T-helper 1 cell treated with Interleukin-12 subunit alpha and Interleukin-12 subunit beta and Interleukin-4 antibody, amounts not matched to agents 30 μg/mL and 1 μg/mL, for 36 hours (primary cell): ENCODE data around the gene PRKAG1.
"Not testable (repeated sequence)": the region's sequence is repeated elsewhere in the genome, so short reads cannot be mapped to it uniquely, and the experiment has no call there.

Source experiments
- H3K27ac Mint-ChIP-seq: one replicate; pipeline ENCODE4 v1.8.0; 2021; ENCODE audit warnings: mild to moderate bottlenecking, mixed read lengths
- H3K27me3 Mint-ChIP-seq: one replicate; pipeline ENCODE4 v1.8.0; 2021; ENCODE audit warnings: low read depth, mixed read lengths
- H3K36me3 Mint-ChIP-seq: one replicate; pipeline ENCODE4 v1.8.0; 2021; ENCODE audit warnings: low read depth, mixed read lengths
- H3K4me1 Mint-ChIP-seq: one replicate; pipeline ENCODE4 v1.8.0; 2021; ENCODE audit warnings: low read depth, mixed read lengths
- H3K4me3 Mint-ChIP-seq: one replicate; pipeline ENCODE4 v1.8.0; 2021; ENCODE audit warnings: mild to moderate bottlenecking, moderate library complexity, mixed read lengths
- H3K9me3 Mint-ChIP-seq: one replicate; pipeline ENCODE4 v1.8.0; 2021; ENCODE audit warnings: mixed read lengths

PRKAG1 gene

DNA sequence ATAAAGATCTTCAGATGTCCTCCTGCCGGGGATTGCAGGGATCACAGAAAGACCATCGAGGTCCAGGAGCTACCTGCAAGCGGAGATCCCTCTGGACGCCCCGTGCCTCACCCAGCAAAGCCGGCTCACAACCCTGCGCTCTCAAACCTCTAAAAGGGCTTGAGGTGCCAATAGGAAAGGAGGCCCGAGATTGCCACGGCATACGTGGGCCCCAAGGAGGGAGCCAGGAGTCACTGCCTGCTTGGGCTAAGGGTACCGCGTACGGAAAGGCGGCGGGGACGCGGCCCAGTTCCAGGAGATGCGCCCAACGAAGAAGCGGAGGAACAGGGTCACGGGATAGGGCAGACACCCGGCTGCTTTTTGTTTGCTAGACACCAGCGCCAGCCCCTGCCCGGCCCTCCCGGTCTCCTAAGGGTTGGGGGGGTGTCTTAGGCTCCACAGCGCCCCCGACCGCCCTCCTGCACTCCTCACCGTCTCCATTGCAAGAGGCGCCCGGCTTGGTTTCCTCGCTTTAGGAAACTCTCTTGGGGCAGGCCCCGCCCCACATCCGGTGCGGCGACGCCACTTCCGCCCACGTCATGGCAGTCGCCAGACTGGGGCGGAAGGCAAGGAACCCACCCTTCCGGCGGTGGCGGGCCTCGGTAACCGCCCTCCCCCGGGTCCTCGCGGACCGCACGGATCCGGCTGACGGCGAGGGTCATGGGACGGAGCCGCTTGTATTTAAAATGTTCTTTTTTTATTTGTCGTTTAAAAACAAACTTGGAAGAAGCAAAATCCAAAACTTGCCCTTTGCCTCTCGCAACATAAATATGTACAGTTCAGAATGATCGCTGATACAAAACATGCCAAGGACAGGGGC, at the start of gene PRKAG1:
TSS of gene PRKAG1 (minus strand) at position 516 of the 859 bp plus-strand sequence. CDS start at position 480, 36 bp downstream.
- H3K27me3 Mint-ChIP-seq = no peaks in the 10 kb centered on the region
- H3K36me3 Mint-ChIP-seq = peaks cover 34% of the 10 kb centered on the region
- H3K4me3 Mint-ChIP-seq = peak within 1 kb of the TSS; percentile 92
- H3K27ac Mint-ChIP-seq = peak within 1 kb of the TSS; percentile 99
- no peaks in the 10 kb centered on the region for H3K9me3 Mint-ChIP-seq
- H3K4me1 Mint-ChIP-seq = peaks cover 38% of the 10 kb centered on the region

- no peak overlapping the region for H3K4me3 Mint-ChIP-seq
- peaks cover 9% of the 10 kb centered on the region for H3K36me3 Mint-ChIP-seq
- no peaks in the 10 kb centered on the region for H3K9me3 Mint-ChIP-seq
- H3K4me1 Mint-ChIP-seq = peaks cover 23% of the 10 kb centered on the region
- no peaks in the 10 kb centered on the region for H3K27me3 Mint-ChIP-seq
- H3K27ac Mint-ChIP-seq = no peak overlapping the region
Observed at GRCh38 chr12:49066120-49066519, 47.5 kb upstream of the PRKAG1 start.

- no peak overlapping the region for H3K4me3 Mint-ChIP-seq
- no peaks in the 10 kb centered on the region for H3K27me3 Mint-ChIP-seq
- no peak overlapping the region for H3K27ac Mint-ChIP-seq
- H3K9me3 Mint-ChIP-seq = no peaks in the 10 kb centered on the region
- H3K36me3 Mint-ChIP-seq = peaks cover 9% of the 10 kb centered on the region
- peaks cover 21% of the 10 kb centered on the region for H3K4me1 Mint-ChIP-seq
Observed at GRCh38 chr12:49064767-49065152, 46.2 kb upstream of the PRKAG1 start.

- H3K27me3 Mint-ChIP-seq, H3K4me3 Mint-ChIP-seq, H3K27ac Mint-ChIP-seq, H3K9me3 Mint-ChIP-seq: not testable (repeated sequence)
- H3K4me1 Mint-ChIP-seq = peaks cover 29% of the 10 kb centered on the region
- H3K36me3 Mint-ChIP-seq = peaks cover 13% of the 10 kb centered on the region
Observed at GRCh38 chr12:49061916-49062315, 43.3 kb upstream of the PRKAG1 start.

DNA sequence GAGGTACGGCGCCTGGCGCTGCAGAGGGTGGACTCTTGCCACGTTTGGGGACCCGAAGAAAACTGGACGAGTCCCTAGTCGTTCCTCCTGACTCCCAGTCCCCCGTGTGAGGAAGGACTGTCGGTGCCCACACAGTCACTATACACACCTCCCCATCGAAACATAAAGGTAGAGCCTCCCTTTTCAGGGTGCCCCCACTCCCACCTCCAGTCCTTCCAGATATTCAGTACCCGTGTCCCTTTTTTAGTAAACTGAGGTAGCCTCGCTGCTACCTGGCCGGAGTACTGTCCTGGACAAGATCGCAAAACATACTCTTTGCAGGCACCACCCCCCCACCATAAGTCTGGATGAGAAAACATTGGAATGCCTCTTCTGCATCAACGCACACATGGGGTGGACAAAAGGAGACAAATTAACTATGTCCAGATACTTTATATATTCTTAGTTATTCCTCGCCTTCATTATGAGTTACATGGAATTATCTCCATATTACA, 42.6 kb upstream of the PRKAG1 start:
- Mint-ChIP-seq H3K27me3 (no peaks in the 10 kb centered on the region), H3K36me3 (peaks cover 15% of the 10 kb centered on the region), H3K4me3 (peak overlapping the region; percentile 89), H3K4me1 (peaks cover 37% of the 10 kb centered on the region), H3K9me3 (no peaks in the 10 kb centered on the region), H3K27ac (peak overlapping the region; percentile 96)

DNA sequence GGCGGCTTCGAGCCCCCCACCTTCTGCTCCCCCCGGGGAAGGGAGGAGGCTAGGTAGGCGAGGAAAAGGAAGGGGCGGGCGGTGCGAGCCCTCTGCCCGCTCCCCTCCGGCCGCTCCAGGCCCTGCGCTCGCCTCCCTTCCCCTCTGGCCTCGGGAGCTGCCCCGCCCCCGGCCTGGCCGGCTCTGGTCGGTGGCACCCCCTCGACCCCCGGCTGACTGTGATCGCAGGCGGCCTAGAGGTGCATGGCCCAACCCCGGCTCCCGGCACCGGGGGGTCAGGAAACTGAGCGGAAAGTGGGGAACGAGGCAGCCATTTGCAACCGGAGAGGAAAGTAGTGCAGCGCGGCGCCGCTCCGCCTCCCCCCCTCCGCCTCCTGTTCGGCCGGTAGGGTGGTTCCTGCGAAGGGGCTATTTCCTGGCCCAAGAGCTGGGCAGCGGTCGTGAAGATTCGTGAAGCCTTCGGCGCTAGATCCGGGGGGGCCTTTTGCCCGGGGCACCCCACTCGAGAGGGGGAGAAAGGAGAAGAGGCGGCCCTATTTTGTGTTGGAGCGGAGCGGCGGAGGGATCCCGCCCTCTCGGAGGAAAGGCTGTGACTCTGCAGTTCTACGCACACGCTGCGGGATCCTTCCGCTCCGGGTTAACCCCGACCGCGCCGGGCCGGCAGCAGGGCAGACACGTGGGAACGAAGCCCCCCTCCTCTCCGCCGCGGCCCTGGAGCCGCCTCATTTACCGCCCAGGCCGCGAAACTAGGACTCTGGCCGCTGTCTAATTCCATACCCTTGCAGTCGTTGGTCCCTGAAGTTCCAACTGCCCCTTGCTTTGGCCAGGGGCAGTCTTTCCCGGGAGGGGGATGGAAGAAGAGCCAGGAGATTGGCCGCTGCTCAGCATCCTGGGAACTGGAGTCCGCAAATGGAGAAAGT, 41.9 kb upstream of the PRKAG1 start, which contains the start of gene KMT2D:
TSS of gene KMT2D (minus strand) at position 558 of the 920 bp plus-strand sequence. CDS start 5,470 bp downstream, outside the sequence.
- peak within 1 kb of the TSS; percentile 89 for H3K4me3 Mint-ChIP-seq
- H3K4me1 Mint-ChIP-seq = peaks cover 44% of the 10 kb centered on the region
- H3K36me3 Mint-ChIP-seq = peaks cover 20% of the 10 kb centered on the region
- no peaks in the 10 kb centered on the region for H3K27me3 Mint-ChIP-seq
- H3K27ac Mint-ChIP-seq = peak within 1 kb of the TSS; percentile 96
- H3K9me3 Mint-ChIP-seq = no peaks in the 10 kb centered on the region

- H3K4me1 Mint-ChIP-seq = peaks cover 52% of the 10 kb centered on the region
- peaks cover 23% of the 10 kb centered on the region for H3K36me3 Mint-ChIP-seq
- no peaks in the 10 kb centered on the region for H3K9me3 Mint-ChIP-seq
- no peaks in the 10 kb centered on the region for H3K27me3 Mint-ChIP-seq
- H3K27ac Mint-ChIP-seq = peak overlapping the region; percentile 86
- peak overlapping the region; percentile 89 for H3K4me3 Mint-ChIP-seq
Observed at GRCh38 chr12:49059299-49060171, 41.0 kb upstream of the PRKAG1 start.

- no peaks in the 10 kb centered on the region for H3K9me3 Mint-ChIP-seq
- H3K27me3 Mint-ChIP-seq = no peaks in the 10 kb centered on the region
- peak overlapping the region; percentile 89 for H3K4me3 Mint-ChIP-seq
- H3K4me1 Mint-ChIP-seq = peaks cover 50% of the 10 kb centered on the region
- H3K27ac Mint-ChIP-seq = peak overlapping the region; percentile 86
- peaks cover 22% of the 10 kb centered on the region for H3K36me3 Mint-ChIP-seq
Observed at GRCh38 chr12:49059045-49059298, 40.4 kb upstream of the PRKAG1 start.

DNA sequence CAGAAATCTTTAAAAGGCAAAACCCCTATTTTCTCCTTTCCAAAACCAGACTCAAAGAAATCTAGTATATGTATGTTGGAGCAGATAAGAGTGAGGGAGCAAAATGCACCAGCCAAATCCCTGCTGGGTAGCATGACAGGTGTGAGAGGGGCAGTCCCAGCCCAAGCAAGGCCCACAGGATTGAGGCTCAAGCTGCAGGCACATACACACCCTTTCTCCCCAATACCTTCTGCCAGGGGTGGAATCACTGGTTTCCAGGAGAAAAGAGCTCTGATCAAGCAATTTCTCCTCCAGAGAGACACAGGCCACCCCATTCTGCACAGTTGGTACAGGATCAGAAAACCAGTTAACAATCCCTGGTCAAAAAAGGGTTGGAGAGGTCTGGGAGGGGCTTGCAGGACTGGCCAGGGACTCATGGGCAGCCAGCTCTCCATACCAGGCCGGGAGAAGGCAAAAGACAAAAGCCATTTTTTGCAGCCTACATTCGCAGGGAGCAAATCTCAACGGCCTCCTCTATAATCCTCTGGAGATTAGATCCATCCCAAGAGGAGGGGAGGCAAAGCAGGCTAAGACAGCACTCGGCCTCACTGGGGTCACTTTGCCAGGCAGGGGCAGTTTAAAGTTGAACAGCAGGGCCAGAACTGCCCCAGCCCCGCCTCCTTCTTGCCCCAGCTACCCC, 39.9 kb upstream of the PRKAG1 start:
- H3K4me3 Mint-ChIP-seq = peak overlapping the region; percentile 89
- peaks cover 21% of the 10 kb centered on the region for H3K36me3 Mint-ChIP-seq
- peak overlapping the region; percentile 86 for H3K27ac Mint-ChIP-seq
- H3K27me3 Mint-ChIP-seq = no peaks in the 10 kb centered on the region
- H3K9me3 Mint-ChIP-seq = no peaks in the 10 kb centered on the region
- H3K4me1 Mint-ChIP-seq = peaks cover 47% of the 10 kb centered on the region

DNA sequence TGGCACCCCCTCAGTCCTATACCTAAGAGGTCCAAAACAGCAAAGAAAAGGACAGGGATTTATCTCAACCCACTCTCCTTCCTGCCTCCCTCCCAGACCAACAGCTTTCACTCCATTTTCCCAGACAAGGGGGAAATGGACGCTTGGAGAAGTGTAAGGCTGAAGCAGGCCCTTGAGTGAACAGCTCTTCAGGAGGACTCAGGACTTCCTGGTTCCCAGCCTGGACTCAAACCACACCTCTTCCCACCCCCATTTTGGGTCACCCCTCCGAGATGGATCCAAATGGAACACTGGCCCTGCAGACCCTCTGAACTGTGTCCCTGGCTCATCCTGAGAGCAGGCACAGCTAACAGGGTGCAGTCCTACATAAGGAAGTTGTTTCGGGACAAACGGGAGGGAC, 39.3 kb upstream of the PRKAG1 start:
- H3K4me1 Mint-ChIP-seq = peaks cover 47% of the 10 kb centered on the region
- H3K27me3 Mint-ChIP-seq = no peaks in the 10 kb centered on the region
- H3K27ac Mint-ChIP-seq = peak overlapping the region; percentile 86
- H3K4me3 Mint-ChIP-seq = peak overlapping the region; percentile 89
- H3K9me3 Mint-ChIP-seq = no peaks in the 10 kb centered on the region
- H3K36me3 Mint-ChIP-seq = peaks cover 26% of the 10 kb centered on the region

- no peaks in the 10 kb centered on the region for H3K9me3 Mint-ChIP-seq
- H3K36me3 Mint-ChIP-seq = peaks cover 41% of the 10 kb centered on the region
- H3K4me3 Mint-ChIP-seq = peak overlapping the region; percentile 89
- peaks cover 49% of the 10 kb centered on the region for H3K4me1 Mint-ChIP-seq
- peak overlapping the region; percentile 55 for H3K27ac Mint-ChIP-seq
- no peaks in the 10 kb centered on the region for H3K27me3 Mint-ChIP-seq
Observed at GRCh38 chr12:49055978-49056754, 37.6 kb upstream of the PRKAG1 start.

DNA sequence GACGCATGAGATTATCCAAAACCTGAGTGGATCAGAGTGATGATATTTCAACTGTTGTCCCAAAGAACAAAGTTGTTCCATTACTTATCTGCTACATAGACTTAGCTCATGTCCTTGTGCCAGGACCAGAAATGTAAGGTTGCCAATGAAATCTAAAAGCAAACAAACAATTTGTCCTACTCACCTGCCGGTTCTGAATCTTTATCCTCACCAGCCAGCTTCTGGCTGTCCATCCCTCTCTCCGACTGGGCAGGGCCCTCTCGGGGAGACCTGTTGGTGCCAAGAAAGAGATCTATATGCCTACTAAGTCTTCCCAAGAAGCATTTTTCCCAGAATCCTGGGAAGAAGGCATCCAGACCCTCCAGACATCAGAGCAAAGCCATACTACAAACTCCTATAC, 36.5 kb upstream of the PRKAG1 start:
- Mint-ChIP-seq H3K4me3 (no peak overlapping the region), H3K27ac (no peak overlapping the region), H3K36me3 (peaks cover 46% of the 10 kb centered on the region), H3K9me3 (no peaks in the 10 kb centered on the region), H3K4me1 (peaks cover 46% of the 10 kb centered on the region), H3K27me3 (no peaks in the 10 kb centered on the region)

DNA sequence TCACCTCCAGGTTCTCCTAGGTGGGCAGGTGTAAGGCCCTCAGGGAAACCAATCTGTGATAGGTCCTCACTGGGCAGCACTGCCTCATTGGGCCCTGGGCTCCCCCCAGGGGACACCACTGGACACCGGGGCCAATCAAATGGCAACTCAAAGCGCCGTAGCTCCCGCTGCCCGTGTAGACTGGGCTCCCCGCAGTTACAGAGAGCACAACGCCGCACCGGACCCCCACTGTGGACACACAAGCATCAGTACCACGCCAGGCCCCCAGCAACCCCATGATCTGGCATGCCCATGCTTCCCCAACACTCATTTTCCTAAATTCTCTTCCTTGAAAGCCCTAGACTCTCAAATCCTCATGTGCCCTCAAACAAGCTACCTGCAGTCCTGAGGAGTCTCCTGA, 35.9 kb upstream of the PRKAG1 start:
- H3K4me1 Mint-ChIP-seq = peaks cover 46% of the 10 kb centered on the region
- H3K4me3 Mint-ChIP-seq = no peak overlapping the region
- H3K9me3 Mint-ChIP-seq = no peaks in the 10 kb centered on the region
- H3K27ac Mint-ChIP-seq = no peak overlapping the region
- H3K27me3 Mint-ChIP-seq = no peaks in the 10 kb centered on the region
- H3K36me3 Mint-ChIP-seq = peaks cover 46% of the 10 kb centered on the region
